Germinal center (tissue), 1 donor: ENCODE measurements around the gene PSMA5.
"Not testable (repeated sequence)": the region's sequence is repeated elsewhere in the genome, so short reads cannot be mapped to it uniquely, and the experiment has no call there.

Experiments
- DNase-seq: peaks from one replicate; pipeline ENCODE4 v3.0.0; 2012; ENCODE audit warnings: mixed read lengths, low spot score

Gene PSMA5

GRCh38 chr1:109392037-109392787 lies 34.0 kb downstream of the PSMA5 start:
- DNase-seq = no peak

- peak; percentile 31 for DNase-seq
Measured at GRCh38 chr1:109391626-109392025, 34.6 kb downstream of the PSMA5 start.

GRCh38 chr1:109391157-109391556 lies 35.1 kb downstream of the PSMA5 start:
- DNase-seq = no peak

- DNase-seq = no peak
Measured at GRCh38 chr1:109389638-109390341, 36.5 kb downstream of the PSMA5 start.

GRCh38 chr1:109388884-109389637 lies 37.2 kb downstream of the PSMA5 start:
- no peak for DNase-seq

- no peak for DNase-seq
Measured at GRCh38 chr1:109388208-109388711, 38.0 kb downstream of the PSMA5 start.

GRCh38 chr1:109386054-109386717 lies 40.1 kb downstream of the PSMA5 start:
- no peak for DNase-seq

GRCh38 chr1:109385417-109385816 lies 40.8 kb downstream of the PSMA5 start:
- no peak for DNase-seq

- DNase-seq = no peak
Measured at GRCh38 chr1:109383854-109384253, 42.4 kb downstream of the PSMA5 start.

- no peak for DNase-seq
Measured at GRCh38 chr1:109383087-109383779, 43.0 kb downstream of the PSMA5 start.

GRCh38 chr1:109381573-109381972 lies 44.7 kb downstream of the PSMA5 start:
- DNase-seq = no peak

- DNase-seq = no peak
Measured at GRCh38 chr1:109379907-109380306, 46.3 kb downstream of the PSMA5 start.

GRCh38 chr1:109379422-109379821 lies 46.8 kb downstream of the PSMA5 start:
- no peak for DNase-seq

GRCh38 chr1:109377698-109378097 lies 48.5 kb downstream of the PSMA5 start:
- no peak for DNase-seq

GRCh38 chr1:109373696-109374095 lies 52.6 kb downstream of the PSMA5 start:
- DNase-seq = not testable (repeated sequence)

GRCh38 chr1:109373126-109373525 lies 53.1 kb downstream of the PSMA5 start:
- DNase-seq = no peak

- no peak for DNase-seq
Measured at GRCh38 chr1:109372281-109372680, 54.0 kb downstream of the PSMA5 start.

GRCh38 chr1:109371341-109371739 lies 54.9 kb downstream of the PSMA5 start:
- no peak for DNase-seq

GRCh38 chr1:109370712-109371340 lies 55.4 kb downstream of the PSMA5 start:
- no peak for DNase-seq

- no peak for DNase-seq
Measured at GRCh38 chr1:109369167-109369746, 57.0 kb downstream of the PSMA5 start.

- DNase-seq = no peak
Measured at GRCh38 chr1:109368464-109368863, 57.8 kb downstream of the PSMA5 start.
